ENCODE data around the gene PCYT1A.
A peak's percentile ranks its signal among the peaks of the same experiment; 100 is the strongest.

Gene PCYT1A

GRCh38 chr3:196225086-196225485, 62.4 kb downstream of the PCYT1A start:
- DNase-seq (ENCODE audit: low spot score), result no peak
- no peak for TF ChIP-seq CTCF (IDR thresholded peaks at IDR 0.05; ENCODE audit: extremely low read depth, missing control alignments)

DNA sequence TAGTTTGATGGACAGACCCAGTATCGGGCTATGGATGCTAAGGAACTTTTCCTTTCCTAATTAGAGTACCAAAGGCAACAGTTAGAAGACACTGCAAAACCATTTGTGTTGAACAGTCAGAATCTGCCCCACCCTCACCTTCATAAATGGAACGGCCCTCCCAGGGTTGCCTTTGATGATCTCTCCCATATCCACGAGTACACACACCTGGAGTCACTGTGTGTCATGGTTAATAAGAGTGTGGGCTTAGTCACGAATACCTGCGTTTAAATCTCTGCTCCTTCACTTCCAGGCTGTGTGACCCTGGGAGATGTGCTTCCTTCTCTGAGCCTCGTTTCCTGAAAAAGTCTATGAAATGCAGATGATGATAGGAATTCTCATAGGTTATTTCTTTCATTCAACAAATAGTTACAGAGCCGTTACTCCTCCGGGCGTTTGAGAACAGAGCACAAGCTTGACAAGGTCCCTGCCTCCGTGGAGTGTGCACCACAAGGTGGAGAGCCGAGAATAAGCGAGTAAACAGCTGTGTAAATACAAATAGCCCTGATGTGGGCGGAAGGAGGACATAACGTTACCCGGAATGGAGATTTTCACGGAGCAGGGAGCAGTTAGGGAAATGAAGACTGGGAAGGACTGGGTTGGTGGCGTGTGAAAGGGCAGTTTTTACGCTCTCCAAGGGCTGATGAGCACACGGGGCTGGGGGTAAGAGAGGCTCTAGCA, 64.5 kb downstream of the PCYT1A start:
- no peak for DNase-seq (ENCODE audit: low spot score)
- no peak for TF ChIP-seq CTCF (IDR thresholded peaks at IDR 0.05; ENCODE audit: extremely low read depth, missing control alignments)

- no peak for DNase-seq (ENCODE audit: low spot score)
- no peak for TF ChIP-seq CTCF (IDR thresholded peaks at IDR 0.05; ENCODE audit: extremely low read depth, missing control alignments)
These were observed 66.5 kb downstream of the PCYT1A start for GRCh38 chr3:196220991-196221390.

GRCh38 chr3:196220587-196220986, 66.9 kb downstream of the PCYT1A start:
- no peak for TF ChIP-seq CTCF (IDR thresholded peaks at IDR 0.05; ENCODE audit: extremely low read depth, missing control alignments)
- no peak for DNase-seq (ENCODE audit: low spot score)

- TF ChIP-seq CTCF (IDR thresholded peaks at IDR 0.05; ENCODE audit: extremely low read depth, missing control alignments), result no peak
These were observed 67.6 kb downstream of the PCYT1A start for GRCh38 chr3:196219970-196220311.

DNA sequence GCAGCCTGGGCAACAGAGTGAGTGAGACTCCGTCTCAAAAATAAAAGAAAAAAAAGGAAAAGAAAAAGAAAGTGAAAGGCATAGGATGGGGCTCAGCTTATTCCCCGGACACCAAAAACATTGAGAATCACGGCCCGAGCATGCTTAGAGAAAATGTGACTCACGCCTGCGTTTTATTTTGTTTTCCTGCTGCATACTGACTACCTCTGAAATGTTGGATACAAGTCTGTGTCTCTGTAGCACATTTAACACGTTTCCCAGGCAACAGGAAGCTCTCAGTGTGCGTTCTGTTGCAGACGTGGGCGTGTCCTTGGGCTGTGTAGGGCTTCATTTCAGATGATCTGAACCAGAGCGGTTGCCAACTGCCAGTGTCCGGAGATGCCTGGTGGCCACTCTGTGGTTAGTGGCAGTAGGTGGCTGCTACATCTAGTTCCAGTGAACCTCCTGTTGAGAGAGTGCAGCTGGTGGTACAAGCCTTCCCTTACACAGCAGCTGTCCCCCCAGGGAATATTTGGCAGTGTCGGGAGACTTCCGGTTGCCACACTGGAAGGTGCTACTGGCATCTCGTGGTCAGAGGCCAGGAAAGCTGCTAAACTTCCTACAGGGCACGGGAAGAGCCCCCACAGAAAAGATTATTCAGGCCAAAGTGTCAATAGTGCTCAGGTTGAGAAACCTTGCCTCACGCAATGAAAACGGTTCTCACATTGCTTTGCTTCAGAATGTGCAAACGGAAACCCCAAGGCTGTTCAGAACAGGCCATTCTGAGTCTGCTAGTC, 68.1 kb downstream of the PCYT1A start:
- peak; percentile 82 for DNase-seq (ENCODE audit: low spot score)
- TF ChIP-seq CTCF (IDR thresholded peaks at IDR 0.05; ENCODE audit: extremely low read depth, missing control alignments), result no peak

More at GRCh38 chr3:196219970-196220311, 67.6 kb downstream of the PCYT1A start:
- DNase-seq (ENCODE audit: low spot score), result no peak

DNA sequence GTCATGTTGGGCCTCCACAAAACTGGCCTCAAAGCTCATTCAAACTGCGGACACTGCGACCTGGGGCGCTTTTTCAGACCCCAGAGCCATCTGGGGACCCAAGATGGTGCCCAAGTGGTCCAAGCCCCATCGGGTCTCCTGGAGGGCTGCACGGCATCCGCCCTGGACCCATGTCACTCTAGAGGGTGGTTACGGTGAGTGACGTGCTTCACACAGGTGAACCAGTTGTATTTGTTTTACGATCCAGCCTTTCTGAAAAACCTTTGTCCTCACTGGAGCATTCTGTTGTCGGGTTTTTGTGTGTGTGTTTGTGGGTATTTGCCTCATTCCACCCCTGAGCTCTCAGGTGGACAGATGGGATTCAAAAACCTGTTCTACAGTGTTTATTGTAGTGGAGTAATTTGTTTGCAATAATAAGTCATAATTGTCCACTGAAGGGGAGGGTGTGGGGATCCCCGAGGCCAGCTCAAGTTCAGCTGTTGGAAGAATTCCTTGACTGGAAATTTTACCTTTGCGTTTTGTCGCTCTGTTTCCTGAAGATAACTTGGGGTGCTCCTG, 69.3 kb downstream of the PCYT1A start:
- TF ChIP-seq CTCF (IDR thresholded peaks at IDR 0.05; ENCODE audit: extremely low read depth, missing control alignments), result no peak
- DNase-seq (ENCODE audit: low spot score), result no peak

Data from GM20000 (cell line).